ENCODE measurements around the gene PLPPR1. TPM values are rescaled to one million over a fixed set of nuclear protein-coding genes. Genes with fewer than 3 reads are reported as not detected.

PLPPR1 gene
- total and polyA plus RNA-seq, 12 donors: 0.08 to 19.7 (median 0.20) TPM; not detected in 7

- intact Hi-C loops (cut with DNase I): no loop called here
These were observed 286.6 kb downstream of the PLPPR1 start for GRCh38 chr9:101315112-101315450.

DNA sequence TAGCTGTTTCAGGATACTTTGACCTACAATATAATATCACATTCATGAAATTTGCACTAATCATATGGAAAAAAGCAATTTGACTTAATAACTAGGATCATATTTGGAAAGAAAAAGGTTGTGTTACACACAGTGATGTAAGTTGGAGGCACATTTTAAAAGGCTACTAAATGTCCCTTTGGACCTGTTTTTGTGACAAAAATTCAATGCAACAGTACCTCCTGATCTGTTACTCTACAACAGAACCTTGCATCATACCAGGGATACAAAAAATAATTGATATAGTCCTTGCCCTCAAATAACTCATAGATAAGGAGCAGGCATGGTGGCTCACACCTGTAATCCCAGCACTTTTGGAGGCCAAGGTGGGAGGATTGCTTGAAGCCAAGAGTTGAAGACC is 289.2 kb downstream of the PLPPR1 start:
- no peaks in the 10 kb centered on the region for H3K9me3 ChIP-seq (replicated peaks in 1 of 3)
- DNase-seq: no peak
- H3K27me3 ChIP-seq: no peaks in the 10 kb centered on the region
- no peaks in the 10 kb centered on the region for H3K4me1 ChIP-seq (replicated peaks in 1 of 2)
- H3K27ac ChIP-seq: no peak overlapping the region
- TF ChIP-seq CTCF (IDR thresholded peaks at IDR 0.05) (no peak), POLR2A (IDR thresholded peaks at IDR 0.05) (no peak)
- H3K4me3 ChIP-seq: no peak overlapping the region
- H3K36me3 ChIP-seq (replicated peaks in 1 of 2): no peaks in the 10 kb centered on the region
- intact Hi-C loops (cut with DNase I): no loop called here

More at GRCh38 chr9:101315112-101315450, 286.6 kb downstream of the PLPPR1 start:
- no peak for TF ChIP-seq POLR2A (IDR thresholded peaks at IDR 0.05)
- TF ChIP-seq CTCF (IDR thresholded peaks at IDR 0.05): no peak
- DNase-seq: no peak
- no peaks in the 10 kb centered on the region for H3K27me3 ChIP-seq
- H3K27ac ChIP-seq: no peak overlapping the region
- no peak overlapping the region for H3K4me3 ChIP-seq
- no peaks in the 10 kb centered on the region for H3K36me3 ChIP-seq (replicated peaks in 1 of 2)
- H3K9me3 ChIP-seq (replicated peaks in 1 of 3): no peaks in the 10 kb centered on the region
- H3K4me1 ChIP-seq (replicated peaks in 1 of 2): no peaks in the 10 kb centered on the region
- WGBS, 4 donors: 84 to 96% (median 92%) methylated on average over 2 of the region's 2 CpGs

DNA sequence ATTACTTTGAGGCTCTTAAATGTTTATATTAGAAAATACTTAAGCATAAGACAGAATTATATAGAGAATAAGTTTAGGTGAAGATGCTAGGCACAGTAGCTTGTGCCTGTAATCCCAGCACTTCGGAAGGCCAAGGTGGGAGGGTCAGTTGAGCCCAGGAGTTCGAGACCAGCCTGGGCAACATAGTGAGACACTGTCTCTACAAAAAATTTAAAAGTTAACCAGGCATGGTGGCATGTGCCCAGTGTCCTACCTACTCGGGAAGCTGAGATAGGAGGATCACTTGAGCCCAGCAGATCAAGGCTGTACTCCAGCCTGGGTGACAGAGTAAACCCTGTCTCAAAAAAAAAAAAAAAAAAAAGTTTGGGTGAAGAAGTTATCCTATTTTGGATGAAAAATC is 294.6 kb downstream of the PLPPR1 start:
- Histone ChIP-seq H3K4me1 (replicated peaks in 1 of 2) (no peaks in the 10 kb centered on the region), H3K27ac (no peak overlapping the region), H3K27me3 (no peaks in the 10 kb centered on the region), H3K36me3 (replicated peaks in 1 of 2) (no peaks in the 10 kb centered on the region), H3K9me3 (replicated peaks in 1 of 3) (no peaks in the 10 kb centered on the region), H3K4me3 (no peak overlapping the region)
- no peak for TF ChIP-seq CTCF (IDR thresholded peaks at IDR 0.05)
- no peak for TF ChIP-seq POLR2A (IDR thresholded peaks at IDR 0.05)
- no peak for DNase-seq
- intact Hi-C loops (cut with DNase I): no loop called here
- WGBS, 4 donors: 83 to 97% (median 87%) methylated on average over 3 of the region's 3 CpGs

DNA sequence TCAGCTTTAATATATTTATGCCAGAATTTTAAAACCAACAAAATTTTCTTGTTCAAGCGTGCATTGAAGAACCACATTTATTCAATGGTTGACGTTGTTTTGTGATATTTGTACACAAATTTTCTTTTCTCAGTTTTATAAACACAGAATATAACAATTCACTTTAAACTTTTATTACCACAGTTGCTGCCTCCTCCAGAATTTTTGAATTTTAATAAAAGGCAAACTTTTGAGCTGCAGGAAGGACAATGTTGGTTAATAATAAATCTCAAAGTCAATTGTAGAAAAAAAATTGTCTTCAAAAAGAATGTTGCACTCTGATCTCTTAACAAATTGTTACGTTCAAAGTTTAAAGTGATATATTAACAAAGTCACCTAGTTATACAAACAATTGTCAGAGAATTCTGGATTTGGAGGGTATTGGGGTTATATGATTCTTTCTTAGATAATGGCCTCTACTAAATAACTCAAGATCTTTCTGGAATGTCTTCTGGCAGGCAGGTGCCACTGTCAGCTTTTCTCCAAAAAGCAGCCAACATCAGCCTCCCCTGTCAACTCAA is 295.8 kb downstream of the PLPPR1 start:
- intact Hi-C loops (cut with DNase I): no loop called here
- WGBS, 4 donors: 76 to 88% (median 83%) methylated on average over 3 of the region's 3 CpGs
- no peaks in the 10 kb centered on the region for H3K9me3 ChIP-seq (replicated peaks in 1 of 3)
- no peaks in the 10 kb centered on the region for H3K36me3 ChIP-seq (replicated peaks in 1 of 2)
- no peaks in the 10 kb centered on the region for H3K27me3 ChIP-seq
- no peak overlapping the region for H3K4me3 ChIP-seq
- no peak for DNase-seq
- no peak overlapping the region for H3K27ac ChIP-seq
- no peaks in the 10 kb centered on the region for H3K4me1 ChIP-seq (replicated peaks in 1 of 2)
- no peak for TF ChIP-seq CTCF (IDR thresholded peaks at IDR 0.05)
- no peak for TF ChIP-seq POLR2A (IDR thresholded peaks at IDR 0.05)
